IMR-90 (cell line): ENCODE data around the gene PEF1. TPM values are rescaled to one million over a fixed set of nuclear protein-coding genes. Genes with fewer than 3 reads are reported as not detected.

Source experiments
- ATAC-seq: fragments of 200-7000 bp; cut with Tn5 transposase; 2 replicates; pipeline ENCODE4 v1.9.1; 2020; ENCODE audit warnings: low read depth, mild to moderate bottlenecking, moderate library complexity
- BruUV-seq: library from RNA; stranded (reverse); fragments of 400-500 nt; replicated peaks from 2 replicates; lab custom pipeline; 2021; lab: Mats Ljungman, UMichigan
- CTCF ChIA-PET: fragments of 300-600 bp; formaldehyde crosslinking; extraction: SDS; loops from one replicate; lab custom pipeline; 2021; ENCODE audit warnings: antibody characterized with exemption; lab: Yijun Ruan, JAX
- POLR2A ChIA-PET: fragments of 300-600 bp; sonication (Branson Sonifier 250); formaldehyde crosslinking; loops from one replicate; lab custom pipeline; 2022; ENCODE audit warnings: antibody characterized with exemption; ENCODE audit not compliant: unreplicated experiment; lab: Charles Lee
- DNase-seq: peaks from one replicate; pipeline ENCODE4 v3.0.0; 2013
- H2AFZ ChIP-seq: replicated peaks from 2 replicates; pipeline ENCODE3; 2013; ENCODE audit warnings: low read length, mild to moderate bottlenecking; ENCODE audit not compliant: poor library complexity
- H2AK5ac ChIP-seq: 2 replicates; pipeline ENCODE4 v1.6.1; 2013; ENCODE audit warnings: low read depth, low read length, inconsistent platforms
- H2AK9ac ChIP-seq: replicated peaks from 2 replicates; pipeline ENCODE3; 2013; ENCODE audit warnings: mild to moderate bottlenecking, low read depth, low read length, moderate library complexity; ENCODE audit not compliant: poor library complexity
- H2BK120ac ChIP-seq: 2 replicates; pipeline ENCODE4 v1.6.1; 2013; ENCODE audit warnings: low read depth, low read length, inconsistent platforms
- H2BK15ac ChIP-seq: 3 replicates; pipeline ENCODE4 v1.6.1; 2013; ENCODE audit warnings: low read depth, low read length, inconsistent platforms
- H2BK20ac ChIP-seq: 2 replicates; pipeline ENCODE4 v1.6.1; 2013; ENCODE audit warnings: low read depth, mild to moderate bottlenecking, inconsistent platforms, low read length, moderate library complexity
- H2BK5ac ChIP-seq: 2 replicates; pipeline ENCODE4 v1.6.1; 2013; ENCODE audit warnings: mild to moderate bottlenecking, low read depth, low read length, inconsistent platforms; ENCODE audit not compliant: poor library complexity, severe bottlenecking
- H3K14ac ChIP-seq: replicated peaks from 2 replicates; pipeline ENCODE4 v1.6.1; 2013; ENCODE audit warnings: low read depth, low read length, inconsistent platforms
- H3K18ac ChIP-seq: 2 replicates; pipeline ENCODE4 v1.6.1; 2013; ENCODE audit warnings: low read depth, low read length, control low read depth
- H3K23ac ChIP-seq: 2 replicates; pipeline ENCODE4 v1.6.1; 2013; ENCODE audit warnings: low read depth, low read length, inconsistent platforms
- H3K27ac ChIP-seq: 2 replicates; pipeline ENCODE4 v1.5.1; 2013; ENCODE audit warnings: mild to moderate bottlenecking, control low read depth, low read length; ENCODE audit not compliant: insufficient read depth
- H3K27me3 ChIP-seq: 2 replicates; pipeline ENCODE4 v1.6.1; 2013; ENCODE audit warnings: low read length; ENCODE audit not compliant: control insufficient read depth, insufficient read depth
- H3K36me3 ChIP-seq: 2 replicates; pipeline ENCODE4 v1.6.1; 2013; ENCODE audit warnings: low read length, mixed read lengths; ENCODE audit not compliant: control insufficient read depth, insufficient read depth
- H3K4ac ChIP-seq: 2 replicates; pipeline ENCODE4 v1.6.1; 2013; ENCODE audit warnings: low read depth, low read length, inconsistent platforms
- H3K4me1 ChIP-seq: 2 replicates; pipeline ENCODE4 v1.6.1; 2013; ENCODE audit warnings: low read length, mixed read lengths; ENCODE audit not compliant: control insufficient read depth, insufficient read depth
- H3K4me2 ChIP-seq: 2 replicates; pipeline ENCODE4 v1.6.1; 2013; ENCODE audit warnings: low read depth, mild to moderate bottlenecking, control low read depth, low read length, moderate library complexity
- H3K4me3 ChIP-seq: 2 replicates; pipeline ENCODE4 v1.5.1; 2013; ENCODE audit warnings: low read depth, mild to moderate bottlenecking, control low read depth, low read length, moderate library complexity; ENCODE audit not compliant: insufficient read depth
- H3K56ac ChIP-seq: 2 replicates; pipeline ENCODE4 v1.6.1; 2013; ENCODE audit warnings: low read length, inconsistent platforms; ENCODE audit not compliant: insufficient read depth; ENCODE audit errors: extremely low read depth
- H3K79me1 ChIP-seq, 2 experiments: 2 replicates each; pipeline ENCODE4 v1.6.1; 2013; ENCODE audit warnings: low read length in 2 of 2, inconsistent platforms in 1 of 2, low read depth in 1 of 2
- H3K9ac ChIP-seq: 2 replicates; pipeline ENCODE4 v1.6.1; 2013; ENCODE audit warnings: low read depth, low read length, control low read depth
- H3K9me1 ChIP-seq: 2 replicates; pipeline ENCODE4 v1.6.1; 2013; ENCODE audit warnings: low read length, inconsistent platforms; ENCODE audit not compliant: insufficient read depth
- H3K9me3 ChIP-seq: 2 replicates; pipeline ENCODE4 v1.6.1; 2013; ENCODE audit warnings: low read length; ENCODE audit not compliant: control insufficient read depth, insufficient read depth
- H4K20me1 ChIP-seq: 2 replicates; pipeline ENCODE4 v1.6.1; 2013; ENCODE audit warnings: low read length, inconsistent platforms; ENCODE audit not compliant: insufficient read depth
- H4K5ac ChIP-seq: 2 replicates; pipeline ENCODE4 v1.6.1; 2013; ENCODE audit warnings: mild to moderate bottlenecking, low read depth, low read length, control low read depth
- H4K8ac ChIP-seq, 2 experiments: 2 replicates each; pipeline ENCODE4 v1.6.1; 2013; ENCODE audit warnings: low read depth in 2 of 2, low read length in 2 of 2, control low read depth in 1 of 2, inconsistent platforms in 1 of 2
- H4K91ac ChIP-seq: 2 replicates; pipeline ENCODE4 v1.6.1; 2013; ENCODE audit warnings: low read depth, low read length, inconsistent platforms; ENCODE audit not compliant: insufficient read depth
- BHLHE40 ChIP-seq: fragments of 150-350 bp; IDR thresholded peaks from 2 replicates; pipeline ENCODE4 v1.6.1; 2016; ENCODE audit warnings: mild to moderate bottlenecking, low read depth, low read length
- CEBPB ChIP-seq: IDR thresholded peaks from 2 replicates; pipeline ENCODE4 v1.6.1; 2012; ENCODE audit warnings: low read depth, low read length, improper control_type of control experiment
- CHD1 ChIP-seq: IDR thresholded peaks from 2 replicates; pipeline ENCODE4 v1.6.1; 2012; ENCODE audit warnings: low read depth, low read length, improper control_type of control experiment
- CTCF ChIP-seq: conservative IDR thresholded peaks from 2 replicates; pipeline ENCODE4 v1.5.1; 2012; ENCODE audit warnings: mild to moderate bottlenecking, low read depth, low read length, improper control_type of control experiment
- ELK1 ChIP-seq: fragments of 150-350 bp; IDR thresholded peaks from 2 replicates; pipeline ENCODE4 v1.6.1; 2016; ENCODE audit warnings: low read depth, mild to moderate bottlenecking, low read length, moderate library complexity, borderline replicate concordance
- FOS ChIP-seq: fragments of 150-350 bp; IDR thresholded peaks from 2 replicates; pipeline ENCODE4 v1.6.1; 2016; ENCODE audit warnings: low read depth, low read length
- MAFK ChIP-seq: IDR thresholded peaks from 2 replicates; pipeline ENCODE4 v1.6.1; 2012; ENCODE audit warnings: low read depth, low read length, improper control_type of control experiment
- MAZ ChIP-seq: IDR thresholded peaks from 2 replicates; pipeline ENCODE4 v1.6.1; 2012; ENCODE audit warnings: low read depth, mild to moderate bottlenecking, low read length, improper control_type of control experiment, moderate library complexity, borderline replicate concordance
- MXI1 ChIP-seq: IDR thresholded peaks from 2 replicates; pipeline ENCODE4 v1.6.1; 2012; ENCODE audit warnings: low read depth, mild to moderate bottlenecking, low read length, moderate library complexity, borderline replicate concordance
- NFE2L2 ChIP-seq: fragments of 150-350 bp; IDR thresholded peaks from 2 replicates; pipeline ENCODE4 v1.6.1; 2016; ENCODE audit warnings: low read depth, mild to moderate bottlenecking, low read length
- POLR2A ChIP-seq: IDR thresholded peaks from 2 replicates; pipeline ENCODE4 v1.6.1; 2012; ENCODE audit warnings: mild to moderate bottlenecking, low read depth, low read length
- RAD21 ChIP-seq: IDR thresholded peaks from 2 replicates; pipeline ENCODE4 v1.6.1; 2012; ENCODE audit warnings: low read length, improper control_type of control experiment
- RCOR1 ChIP-seq: IDR thresholded peaks from 2 replicates; pipeline ENCODE4 v1.6.1; 2012; ENCODE audit warnings: mild to moderate bottlenecking, low read length, improper control_type of control experiment; ENCODE audit not compliant: insufficient replicate concordance
- RFX5 ChIP-seq: IDR thresholded peaks from 2 replicates; pipeline ENCODE4 v1.8.0; 2012; ENCODE audit warnings: low read depth, mild to moderate bottlenecking, low read length, moderate library complexity
- USF2 ChIP-seq: fragments of 150-350 bp; IDR thresholded peaks from 2 replicates; pipeline ENCODE4 v1.6.1; 2017; ENCODE audit warnings: mild to moderate bottlenecking, antibody characterized with exemption, low read length, low read depth
- WGBS, 2 experiments: methylation state at CpG; one replicate each; pipeline versions ENCODE4 v1.1.5 to v1.1.7; 2013; ENCODE audit warnings: missing lambda C conversion rate in 2 of 2; ENCODE audit not compliant: insufficient read length in 1 of 2; ENCODE audit errors: extremely low coverage in 2 of 2; 5-methylcytosine and 5-hydroxymethylcytosine counted together
- dilution Hi-C: fragments of 300-500 bp; cut with HindIII; formaldehyde crosslinking; loops from one replicate; pipeline ENCODE4 v1.14.3; 2018; ENCODE audit warnings: low sequenced_read_pairs; ENCODE audit not compliant: unreplicated experiment
- in situ Hi-C: fragments of 300-500 bp; cut with MboI; formaldehyde crosslinking; loops from 3 replicates; pipeline ENCODE4 v1.14.3; 2019; ENCODE audit warnings: low sequenced_read_pairs, inconsistent platforms, mixed read lengths
- intact Hi-C: fragments of 100-400 bp; cut with micrococcal nuclease; formaldehyde crosslinking; loops from 2 replicates; pipeline ENCODE4 v1.10.0; 2022
- polyA plus RNA-seq, 3 experiments: library from polyadenylated mRNA; depleted of rRNA; stranded (reverse); fragments of >200 nt; gene quantifications; 2 replicates each; pipeline ENCODE4 v1.2.3, GENCODE V29; 2012; ENCODE audit warnings: low replicate concordance in 1 of 3
- total RNA-seq: library from RNA; depleted of rRNA; stranded (reverse); fragments of >200 nt; gene quantifications from 2 replicates; pipeline ENCODE4 v1.2.3, GENCODE V29; 2012

PEF1 gene
- total and polyA plus RNA-seq, 2 of the 4 experiments (the other 2 are of a cell fraction): 84.2 to 104 TPM

GRCh38 chr1:31689854-31690253, 45.2 kb upstream of the PEF1 start:
- intact Hi-C loops: loop anchor here (2.0 kb wide), 1 partner anchor 23 kb away; no protein-coding TSS in a partner anchor
- H2BK20ac ChIP-seq: peak overlapping the region; percentile 99
- H3K4me1 ChIP-seq: peaks cover 44% of the 10 kb centered on the region
- H3K14ac ChIP-seq: peak overlapping the region; percentile 95
- H3K23ac ChIP-seq: peak overlapping the region; percentile 99
- ATAC-seq (peak; percentile 88), DNase-seq (peak; percentile 96)
- H4K5ac ChIP-seq: peak overlapping the region; percentile 94
- no peaks in the 10 kb centered on the region for H4K20me1 ChIP-seq
- peaks cover 11 to 79% of the 10 kb centered on the region in 2 experiments; a peak in 3 of 4 replicates for H3K79me1 ChIP-seq
- dilution Hi-C loops: no loop called here
- peak overlapping the region; percentile 88 for H3K27ac ChIP-seq
- H3K9me3 ChIP-seq: no peaks in the 10 kb centered on the region
- POLR2A ChIA-PET: interaction anchor here (0.6 kb wide), 1 partner anchor 11 kb away, joined by 4 read pairs; no protein-coding TSS in a partner anchor
- H2AK5ac ChIP-seq: peak overlapping the region; percentile 100
- H3K36me3 ChIP-seq: peaks cover 67% of the 10 kb centered on the region
- peak overlapping the region; percentile 96 for H2BK5ac ChIP-seq
- peak overlapping the region; percentile 100 for H3K4ac ChIP-seq
- in situ Hi-C loops: no loop called here
- peaks cover 32% of the 10 kb centered on the region for H3K9me1 ChIP-seq
- H3K4me2 ChIP-seq: peak overlapping the region; percentile 56
- CTCF ChIA-PET: no interaction called here
- H3K56ac ChIP-seq: peak overlapping the region; percentile 97
- H3K9ac ChIP-seq: peak overlapping the region; percentile 8; the same call in 1 of the 2 replicates
- H3K18ac ChIP-seq: peak overlapping the region; percentile 95
- peak overlapping the region; percentile 100 for H4K91ac ChIP-seq
- H2BK120ac ChIP-seq: peak overlapping the region; percentile 100
- H3K27me3 ChIP-seq: no peaks in the 10 kb centered on the region
- peak overlapping the region; percentile 98 for H2AK9ac ChIP-seq
- H4K8ac ChIP-seq: peak overlapping the region; percentile 94 to 98
- WGBS, 2 experiments: no CpG with 5 or more reads among the region's 6 CpGs
- no TSS peak for BruUV-seq
- no peak overlapping the region for H3K4me3 ChIP-seq
- H2BK15ac ChIP-seq: peak overlapping the region; percentile 99
- H2AFZ ChIP-seq: peak overlapping the region; percentile 79
- TF ChIP-seq ELK1 (no peak), CEBPB (peak; percentile 89), CHD1 (no peak), FOS (peak; percentile 96), RFX5 (no peak), NFE2L2 (no peak; the same call in 1 of the 2 replicates), MXI1 (peak; percentile 80), MAFK (no peak; the same call in 1 of the 2 replicates), RCOR1 (peak; percentile 50), USF2 (no peak), BHLHE40 (peak; percentile 47; the same call in 1 of the 2 replicates), CTCF (0 out of 2 replicates have a peak, but pooled peaks have one; percentile 2), POLR2A (peak; percentile 55), RAD21 (peak; percentile 36), MAZ (peak; percentile 77; the same call in 1 of the 2 replicates)
